IMR-90 (cell line): Measurements from ENCODE around the gene ADAM12.

Experiments
- CEBPB ChIP-seq: IDR thresholded peaks from 2 replicates; pipeline ENCODE4 v1.6.1; 2012; ENCODE audit warnings: low read depth, low read length, improper control_type of control experiment
- CTCF ChIP-seq: conservative IDR thresholded peaks from 2 replicates; pipeline ENCODE4 v1.5.1; 2012; ENCODE audit warnings: mild to moderate bottlenecking, low read depth, low read length, improper control_type of control experiment
- FOS ChIP-seq: fragments of 150-350 bp; IDR thresholded peaks from 2 replicates; pipeline ENCODE4 v1.6.1; 2016; ENCODE audit warnings: low read depth, low read length
- MAZ ChIP-seq: IDR thresholded peaks from 2 replicates; pipeline ENCODE4 v1.6.1; 2012; ENCODE audit warnings: low read depth, mild to moderate bottlenecking, low read length, improper control_type of control experiment, moderate library complexity, borderline replicate concordance
- MXI1 ChIP-seq: IDR thresholded peaks from 2 replicates; pipeline ENCODE4 v1.6.1; 2012; ENCODE audit warnings: low read depth, mild to moderate bottlenecking, low read length, moderate library complexity, borderline replicate concordance
- NFE2L2 ChIP-seq: fragments of 150-350 bp; IDR thresholded peaks from 2 replicates; pipeline ENCODE4 v1.6.1; 2016; ENCODE audit warnings: low read depth, mild to moderate bottlenecking, low read length
- POLR2A ChIP-seq: IDR thresholded peaks from 2 replicates; pipeline ENCODE4 v1.6.1; 2012; ENCODE audit warnings: mild to moderate bottlenecking, low read depth, low read length
- RAD21 ChIP-seq: IDR thresholded peaks from 2 replicates; pipeline ENCODE4 v1.6.1; 2012; ENCODE audit warnings: low read length, improper control_type of control experiment
- RCOR1 ChIP-seq: IDR thresholded peaks from 2 replicates; pipeline ENCODE4 v1.6.1; 2012; ENCODE audit warnings: mild to moderate bottlenecking, low read length, improper control_type of control experiment; ENCODE audit not compliant: insufficient replicate concordance
- RFX5 ChIP-seq: IDR thresholded peaks from 2 replicates; pipeline ENCODE4 v1.8.0; 2012; ENCODE audit warnings: low read depth, mild to moderate bottlenecking, low read length, moderate library complexity
- SMC3 ChIP-seq: fragments of 150-350 bp; IDR thresholded peaks from 2 replicates; pipeline ENCODE4 v1.6.1; 2016; ENCODE audit warnings: low read depth, mild to moderate bottlenecking, antibody characterized with exemption, low read length, moderate library complexity
- USF2 ChIP-seq: fragments of 150-350 bp; IDR thresholded peaks from 2 replicates; pipeline ENCODE4 v1.6.1; 2017; ENCODE audit warnings: mild to moderate bottlenecking, antibody characterized with exemption, low read length, low read depth

- TF ChIP-seq CTCF (no peak), POLR2A (no peak), RAD21 (no peak), SMC3 (no peak), USF2 (no peak), FOS (no peak), MXI1 (no peak), MAZ (no peak), RFX5 (no peak), CEBPB (no peak), NFE2L2 (no peak), RCOR1 (no peak)
Measured at GRCh38 chr10:126337251-126337810, 50.9 kb downstream of the ADAM12 start.
